KMS-11 (cell line): ENCODE results near the gene WDFY2.

Source experiments
- H2AFZ ChIP-seq: fragments of 200-600 bp; sonication (generic); 2 replicates; pipeline ENCODE4 v1.6.1; 2016; ENCODE audit warnings: antibody characterized with exemption, mixed run types, low read depth
- H3K27ac ChIP-seq: fragments of 200-600 bp; sonication (generic); 2 replicates; pipeline ENCODE4 v1.6.1; 2016; ENCODE audit warnings: mild to moderate bottlenecking, mixed run types
- H3K27me3 ChIP-seq: fragments of 200-600 bp; sonication (generic); 2 replicates; pipeline ENCODE4 v1.6.1; 2017; ENCODE audit warnings: mild to moderate bottlenecking, low read depth, mixed run types, moderate library complexity; ENCODE audit not compliant: insufficient read depth
- H3K36me3 ChIP-seq: fragments of 200-600 bp; sonication (generic); 2 replicates; pipeline ENCODE4 v1.6.1; 2017; ENCODE audit warnings: mild to moderate bottlenecking, mixed run types; ENCODE audit not compliant: insufficient read depth
- H3K4me1 ChIP-seq: fragments of 200-600 bp; sonication (generic); 2 replicates; pipeline ENCODE4 v1.6.1; 2016; ENCODE audit warnings: mild to moderate bottlenecking, low read depth, mixed run types; ENCODE audit not compliant: poor library complexity, severe bottlenecking
- H3K4me2 ChIP-seq: fragments of 200-600 bp; sonication (generic); 2 replicates; pipeline ENCODE4 v1.7.0; 2016; ENCODE audit warnings: mild to moderate bottlenecking, mixed run types
- H3K4me3 ChIP-seq: fragments of 200-600 bp; sonication (generic); IDR thresholded peaks from 2 replicates; pipeline ENCODE4 v1.6.1; 2017; ENCODE audit warnings: low read depth, low read length, mixed read lengths; ENCODE audit not compliant: insufficient read depth
- H3K79me2 ChIP-seq: fragments of 200-600 bp; sonication (generic); 2 replicates; pipeline ENCODE4 v1.6.1; 2016; ENCODE audit warnings: low read depth, mixed run types; ENCODE audit not compliant: insufficient read depth
- H3K9ac ChIP-seq: fragments of 200-600 bp; sonication (generic); 2 replicates; pipeline ENCODE4 v1.6.1; 2016; ENCODE audit warnings: mild to moderate bottlenecking, mixed run types
- H4K20me1 ChIP-seq: fragments of 200-600 bp; sonication (generic); 2 replicates; pipeline ENCODE4 v1.6.1; 2016; ENCODE audit warnings: mild to moderate bottlenecking, mixed run types; ENCODE audit not compliant: insufficient read depth
- CTCF ChIP-seq: fragments of 200-600 bp; sonication (generic); conservative IDR thresholded peaks from 2 replicates; pipeline ENCODE4 v1.6.1; 2017; ENCODE audit warnings: low read depth, mild to moderate bottlenecking, antibody characterized with exemption, low read length, moderate library complexity, mixed read lengths

WDFY2 gene

GRCh38 chr13:51807041-51807440 is 222.8 kb downstream of the WDFY2 start:
- H3K27ac ChIP-seq: no peak overlapping the region
- no peaks in the 10 kb centered on the region for H3K27me3 ChIP-seq
- H3K4me2 ChIP-seq: no peak overlapping the region
- no peak for TF ChIP-seq CTCF
- H3K9ac ChIP-seq: no peak overlapping the region
- H2AFZ ChIP-seq: no peak overlapping the region
- peaks cover 13% of the 10 kb centered on the region for H3K4me1 ChIP-seq
- no peaks in the 10 kb centered on the region for H3K79me2 ChIP-seq
- H3K4me3 ChIP-seq: no peak overlapping the region
- H4K20me1 ChIP-seq: no peaks in the 10 kb centered on the region
- no peaks in the 10 kb centered on the region for H3K36me3 ChIP-seq

GRCh38 chr13:51808811-51809210 is 224.5 kb downstream of the WDFY2 start:
- Histone ChIP-seq H4K20me1 (no peaks in the 10 kb centered on the region), H3K36me3 (no peaks in the 10 kb centered on the region), H3K9ac (no peak overlapping the region), H3K27ac (no peak overlapping the region), H2AFZ (no peak overlapping the region), H3K4me3 (no peak overlapping the region), H3K4me2 (no peak overlapping the region), H3K79me2 (no peaks in the 10 kb centered on the region), H3K4me1 (peaks cover 3% of the 10 kb centered on the region), H3K27me3 (no peaks in the 10 kb centered on the region)
- no peak for TF ChIP-seq CTCF

GRCh38 chr13:51811046-51811445 is 226.8 kb downstream of the WDFY2 start:
- Histone ChIP-seq H3K27ac (no peak overlapping the region), H2AFZ (no peak overlapping the region), H3K4me3 (no peak overlapping the region), H3K4me1 (peaks cover 10% of the 10 kb centered on the region), H3K27me3 (no peaks in the 10 kb centered on the region), H3K79me2 (no peaks in the 10 kb centered on the region), H3K9ac (no peak overlapping the region), H3K4me2 (no peak overlapping the region), H3K36me3 (no peaks in the 10 kb centered on the region), H4K20me1 (no peaks in the 10 kb centered on the region)
- TF ChIP-seq CTCF: no peak

- Histone ChIP-seq H2AFZ (no peak overlapping the region), H3K4me2 (no peak overlapping the region), H3K27ac (no peak overlapping the region), H3K36me3 (no peaks in the 10 kb centered on the region), H3K4me3 (no peak overlapping the region), H3K27me3 (no peaks in the 10 kb centered on the region), H4K20me1 (no peaks in the 10 kb centered on the region), H3K9ac (no peak overlapping the region), H3K4me1 (peaks cover 10% of the 10 kb centered on the region), H3K79me2 (no peaks in the 10 kb centered on the region)
- TF ChIP-seq CTCF: no peak
These were observed 227.7 kb downstream of the WDFY2 start for GRCh38 chr13:51811920-51812451.

- Histone ChIP-seq H4K20me1 (no peaks in the 10 kb centered on the region), H3K36me3 (no peaks in the 10 kb centered on the region), H3K4me3 (no peak overlapping the region), H3K4me2 (no peak overlapping the region), H3K9ac (no peak overlapping the region), H3K27me3 (no peaks in the 10 kb centered on the region), H3K27ac (no peak overlapping the region), H2AFZ (no peak overlapping the region), H3K4me1 (peaks cover 10% of the 10 kb centered on the region), H3K79me2 (no peaks in the 10 kb centered on the region)
- TF ChIP-seq CTCF: no peak
These were observed 229.8 kb downstream of the WDFY2 start for GRCh38 chr13:51814071-51814470.
